HG03460 (cell line): Measurements from ENCODE around the gene PPAT.
"Not testable (repeated sequence)": the region's sequence is repeated elsewhere in the genome, so short reads cannot be mapped to it uniquely, and the experiment has no call there.

Experiments
- ATAC-seq: cut with Tn5 transposase; IDR thresholded peaks from one replicate; pipeline ENCODE4 v1.9.1; 2021; ENCODE audit not compliant: unreplicated experiment

Gene PPAT

GRCh38 chr4:56387023-56388001, 48.1 kb downstream of the PPAT start, which contains the start of gene AASDH:
TSS of gene AASDH (minus strand) at chr4:56387491. CDS start at chr4:56384299, 3,192 bp downstream.
- peak; percentile 95 for ATAC-seq

- ATAC-seq = no peak
These were observed 49.3 kb downstream of the PPAT start for GRCh38 chr4:56386091-56386490.

DNA sequence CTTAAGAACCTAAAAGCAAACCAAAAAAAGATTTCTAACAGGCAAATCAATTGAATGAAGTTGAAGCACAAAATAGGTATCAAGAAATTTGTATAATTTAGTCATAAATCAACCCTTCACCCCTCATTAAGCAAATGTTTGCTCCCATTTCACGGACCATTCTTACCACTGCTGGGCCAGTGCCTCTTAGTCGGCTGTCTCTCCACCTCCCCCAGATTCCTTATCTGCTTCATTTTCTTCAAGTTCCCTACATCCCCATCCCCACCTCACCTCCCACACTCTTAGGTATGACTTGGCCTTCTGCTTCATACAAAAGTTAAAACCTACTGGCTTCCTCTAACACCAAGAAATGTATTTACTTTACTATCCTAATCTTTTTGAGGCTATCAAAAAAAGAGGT, 60.0 kb downstream of the PPAT start:
- ATAC-seq = no peak

DNA sequence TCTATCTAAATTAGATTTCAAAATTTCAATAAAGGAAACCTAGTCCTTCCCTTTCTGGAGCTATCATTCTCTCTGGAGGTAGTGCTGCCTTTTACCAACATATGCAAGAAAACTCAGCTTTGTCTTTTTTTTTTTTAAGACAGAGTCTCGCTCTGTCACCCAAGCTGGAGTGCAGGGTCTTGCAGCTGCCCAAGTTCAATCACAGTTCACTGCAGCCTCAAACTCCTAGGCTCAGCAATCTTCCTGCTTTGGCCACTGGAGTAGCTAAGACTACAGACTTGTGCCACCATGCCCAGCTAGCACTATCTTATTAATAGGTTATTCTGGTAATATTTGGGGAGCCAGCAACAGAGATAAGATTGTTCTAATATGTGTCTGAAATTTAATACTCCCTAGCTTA, 60.5 kb downstream of the PPAT start:
- no peak for ATAC-seq

DNA sequence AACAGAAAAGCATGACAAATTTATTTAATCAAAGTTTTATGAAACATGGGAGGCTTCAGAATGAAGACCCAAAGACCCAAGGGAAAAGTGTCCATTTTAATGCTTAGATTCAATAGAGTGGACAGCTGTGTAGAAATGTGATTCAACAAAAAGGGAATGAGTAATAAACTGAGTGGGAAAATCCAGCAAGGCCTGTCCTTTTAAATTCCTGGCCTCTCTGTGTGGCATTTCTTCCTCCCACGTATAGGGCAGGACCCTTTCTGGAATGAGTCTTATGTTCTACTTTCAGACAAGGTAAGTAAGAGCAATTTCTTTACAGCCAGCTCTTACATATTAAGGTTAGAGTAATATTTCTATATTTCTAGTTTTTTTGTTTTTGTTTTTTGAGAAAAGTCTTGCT, 62.6 kb downstream of the PPAT start:
- ATAC-seq = no peak

GRCh38 chr4:56371426-56372220, 63.8 kb downstream of the PPAT start:
- no peak for ATAC-seq

DNA sequence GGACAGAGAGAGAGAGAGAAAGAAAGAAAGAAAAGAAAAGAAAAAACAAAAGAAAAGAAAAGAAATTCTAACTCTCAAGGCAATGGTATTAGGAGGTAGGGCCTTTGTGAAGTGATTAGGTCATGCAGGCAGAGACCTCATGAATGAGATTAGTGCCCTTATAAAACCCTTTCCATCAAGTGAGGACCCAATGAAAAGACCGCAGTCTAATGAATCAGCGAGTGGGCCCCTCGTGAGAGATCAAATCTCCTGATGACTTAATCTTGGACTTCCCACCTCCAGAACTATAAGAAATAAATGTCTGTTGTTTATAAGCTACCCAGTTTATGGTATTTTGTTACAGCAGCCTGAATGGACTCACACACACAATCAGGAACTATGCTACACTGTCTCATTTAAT, 65.0 kb downstream of the PPAT start:
- no peak for ATAC-seq

- not testable (repeated sequence) for ATAC-seq
These were observed 72.4 kb downstream of the PPAT start for GRCh38 chr4:56362981-56363380.

DNA sequence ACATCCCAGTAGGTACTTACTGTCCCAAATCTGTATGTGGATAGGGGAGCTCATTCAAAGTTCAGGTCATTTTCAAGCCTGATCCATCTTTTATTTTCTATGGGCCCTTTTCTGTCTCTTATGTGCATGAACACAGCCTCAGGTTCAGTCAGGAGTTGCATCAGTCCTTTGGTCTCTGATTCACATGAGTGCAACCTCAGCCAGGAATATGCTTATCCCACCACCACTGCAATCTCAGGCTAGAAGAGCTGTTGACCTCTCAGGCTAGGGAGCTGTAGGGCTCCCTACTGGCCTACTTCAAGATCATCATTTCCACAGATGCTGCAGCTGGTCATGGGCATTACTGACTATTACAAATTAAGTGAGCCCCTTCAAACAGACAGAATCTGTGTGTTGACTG, 75.3 kb downstream of the PPAT start:
- ATAC-seq = no peak

DNA sequence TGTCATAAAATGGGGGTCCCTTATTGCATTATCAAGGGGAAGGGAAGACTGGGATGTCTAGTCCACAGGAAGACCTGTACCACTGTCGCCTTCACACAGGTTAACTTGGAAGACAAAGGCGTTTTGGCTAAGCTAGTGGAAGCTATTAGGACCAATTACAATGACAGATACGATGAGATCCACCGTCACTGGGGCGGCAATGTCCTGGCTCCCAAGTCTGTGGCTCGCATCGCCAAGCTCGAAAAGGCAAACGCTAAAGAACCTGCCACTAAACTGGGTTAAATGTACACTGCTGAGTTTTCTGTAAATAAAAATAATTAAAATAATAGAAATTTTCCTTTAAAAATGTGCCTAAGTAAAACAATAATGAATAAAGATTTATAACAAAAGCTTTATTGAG, 78.8 kb downstream of the PPAT start:
- no peak for ATAC-seq

GRCh38 chr4:56348576-56348975, 86.8 kb downstream of the PPAT start:
- ATAC-seq = no peak

DNA sequence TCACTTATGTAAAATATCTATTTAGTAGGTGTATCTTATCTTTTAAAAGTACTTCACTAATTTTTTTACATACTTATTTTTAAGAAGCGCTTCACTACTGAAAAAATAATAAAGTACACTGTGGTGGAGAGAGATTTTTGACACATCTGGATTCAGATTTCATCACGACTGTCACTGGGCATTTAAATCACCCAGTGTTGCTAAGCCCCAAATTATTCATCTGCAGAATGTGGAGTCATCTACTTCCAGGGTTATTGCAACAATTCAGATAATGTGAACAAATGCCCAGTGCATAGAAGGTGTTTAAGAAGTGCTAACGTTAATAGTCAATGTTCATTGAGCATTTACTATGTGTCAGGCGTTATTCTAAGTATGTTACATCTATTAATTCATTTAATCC, 90.0 kb downstream of the PPAT start:
- no peak for ATAC-seq
